NCI-H2171 (cell line): ENCODE data around the gene TMEM256.

ENCODE experiments used
- DNase-seq: peaks from one replicate; lab custom pipeline; 2025; lab: John Stamatoyannopoulos, UW

Gene TMEM256

DNA sequence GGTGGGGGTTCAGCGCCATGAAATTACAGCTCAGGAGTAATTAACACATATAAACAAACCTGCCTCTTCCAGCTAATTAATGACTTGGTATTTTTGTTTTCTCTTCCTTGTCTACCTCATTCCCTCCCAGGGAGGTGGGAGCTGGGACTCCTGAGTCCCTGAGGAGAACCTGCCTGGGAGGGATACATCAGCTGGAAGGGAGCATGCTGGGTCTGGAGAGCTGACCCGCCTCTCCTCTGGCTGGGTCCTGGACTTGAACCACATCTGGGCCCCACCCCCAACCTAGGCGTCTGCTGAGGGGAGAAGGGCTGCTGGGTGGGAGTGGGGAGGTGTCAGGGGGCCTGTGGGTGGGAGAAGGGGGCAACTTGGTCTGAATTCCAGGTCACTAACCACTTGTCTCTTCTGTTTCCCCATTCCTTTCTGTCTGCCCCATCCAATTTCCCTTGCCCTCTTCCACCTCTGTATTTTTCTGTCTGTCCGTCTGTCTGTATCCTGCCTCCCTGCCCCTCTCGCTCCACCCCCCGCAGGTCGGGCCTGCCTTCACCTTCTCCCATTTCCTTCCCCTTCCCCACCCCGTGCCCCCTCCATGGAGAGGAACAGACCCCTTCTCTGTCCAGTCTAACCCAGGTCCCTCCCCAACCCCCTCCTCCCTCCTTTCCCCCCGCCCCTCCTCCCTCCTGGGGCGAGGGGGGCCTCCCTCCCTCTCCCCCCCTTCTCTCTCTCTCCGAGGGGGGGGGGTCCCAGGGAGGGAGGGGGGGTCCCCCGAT is 3.8 kb upstream of the TMEM256 start, which contains the start of gene NLGN2:
TSS of gene NLGN2 (plus strand) at position 361 of the 767 bp plus-strand sequence. CDS start 411 bp downstream, outside the sequence.
- no peak for DNase-seq

GRCh38 chr17:7407082-7407481 is 3.2 kb upstream of the TMEM256 start:
- no peak for DNase-seq

DNA sequence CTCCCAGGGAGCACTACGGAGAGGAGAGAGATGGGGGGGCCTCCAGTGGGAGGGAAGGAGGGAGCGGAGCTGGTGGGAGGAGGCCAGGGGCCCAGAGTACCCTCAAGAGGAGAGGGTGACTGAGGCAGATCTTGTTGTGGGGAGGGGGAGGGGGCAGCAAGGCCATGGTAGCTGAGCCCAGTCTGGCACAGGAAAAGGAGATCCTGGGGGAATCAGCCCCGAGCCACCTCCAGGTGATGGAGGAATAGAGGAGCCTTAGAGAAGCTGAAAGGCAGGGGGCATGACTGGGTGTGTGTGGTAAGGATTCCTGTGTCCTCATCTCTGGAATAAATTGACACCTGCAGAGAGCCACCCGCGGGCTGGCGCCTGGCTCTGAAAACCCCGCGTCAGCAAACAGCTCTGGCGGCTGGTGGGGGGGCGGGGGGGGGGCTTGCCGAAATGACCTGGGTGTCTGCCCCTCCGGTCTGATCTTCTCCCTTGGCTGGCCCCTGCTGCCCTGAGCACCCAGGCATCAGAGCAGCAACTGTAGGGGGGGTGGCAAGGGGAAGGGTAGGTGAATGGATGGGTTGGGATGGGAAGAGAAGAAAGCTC is 2.4 kb upstream of the TMEM256 start:
- no peak for DNase-seq

DNA sequence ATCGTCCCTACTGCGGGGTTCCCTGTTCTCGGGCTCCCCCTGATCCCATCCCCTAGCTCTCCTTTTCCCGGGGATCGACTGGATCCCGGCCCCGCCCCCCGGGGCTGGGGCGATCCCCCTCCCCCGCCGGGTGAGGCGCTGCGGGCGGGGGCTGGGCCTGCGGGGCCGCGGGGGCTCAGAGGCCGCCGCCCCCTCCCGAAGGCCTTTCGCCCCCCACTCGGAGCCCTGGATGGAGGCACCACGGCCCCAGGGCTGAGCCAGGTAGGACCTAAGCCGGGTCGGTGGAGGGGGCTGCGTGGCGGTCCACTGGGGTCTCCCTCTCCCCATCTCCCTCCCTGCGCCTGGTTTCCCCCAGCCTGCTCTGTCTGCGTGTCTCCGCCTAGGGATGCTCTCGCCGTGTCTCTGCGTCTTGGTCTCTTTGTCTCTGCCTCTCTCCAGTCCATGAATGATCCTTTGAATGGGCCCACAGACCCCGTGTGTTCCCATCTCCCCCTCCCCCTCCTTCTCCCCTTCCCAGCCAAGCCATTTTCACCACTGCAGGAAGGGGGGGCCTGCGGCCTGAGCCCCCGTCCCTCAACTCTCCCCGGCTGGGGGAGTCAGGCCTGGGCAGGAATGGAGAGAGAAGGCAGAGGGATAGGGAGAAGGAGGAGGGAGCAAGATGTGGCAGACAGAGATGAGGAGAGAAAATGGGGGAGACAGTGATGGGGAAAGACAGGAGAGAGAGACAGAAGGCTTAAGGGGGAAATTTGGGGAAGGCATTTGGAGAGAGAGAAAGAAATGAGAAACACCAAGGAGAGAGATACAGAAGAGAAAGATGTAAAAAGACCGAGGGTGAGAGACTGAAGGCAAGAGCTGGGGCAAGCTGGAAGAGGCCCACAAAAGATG is 1.7 kb upstream of the TMEM256 start:
- no peak for DNase-seq

GRCh38 chr17:7404737-7405349 is 946 bp upstream of the TMEM256 start:
- DNase-seq: no peak

GRCh38 chr17:7403727-7403976 is 245 bp downstream of the TMEM256 start:
- no peak for DNase-seq

DNA sequence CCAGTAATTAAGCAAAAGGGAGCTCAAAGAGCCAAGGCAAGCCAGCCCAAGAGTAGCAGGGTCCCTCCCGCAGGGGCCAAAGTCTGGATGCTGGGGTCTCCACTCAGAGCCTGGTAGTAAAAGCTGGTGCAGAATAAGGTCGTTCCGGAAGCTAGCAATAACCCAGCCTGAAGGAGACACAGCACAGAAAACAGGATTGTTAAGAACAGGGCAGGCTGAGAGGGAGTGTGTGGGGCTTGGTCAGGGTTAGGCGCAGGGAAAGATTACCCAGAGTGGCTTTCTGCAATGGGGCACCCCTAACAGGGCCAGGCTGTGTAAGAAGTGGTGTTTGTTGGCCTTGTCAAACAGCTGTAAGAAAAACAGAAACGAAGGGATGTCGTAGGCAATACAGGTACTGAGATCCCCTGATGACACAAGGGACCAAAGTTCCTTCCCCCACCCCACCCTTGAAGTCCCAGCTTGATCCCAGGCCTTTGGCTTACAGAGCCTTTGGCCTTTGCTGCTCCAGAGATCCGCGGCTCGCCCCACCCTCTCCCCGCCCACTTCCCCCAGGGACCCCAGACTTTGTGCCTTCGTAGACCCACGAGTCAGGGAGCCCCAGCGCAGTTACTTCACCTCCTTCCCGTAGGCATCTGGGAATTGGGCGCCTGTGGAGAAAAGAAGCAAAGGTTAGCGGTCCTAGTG is 712 bp downstream of the TMEM256 start:
- no peak for DNase-seq

DNA sequence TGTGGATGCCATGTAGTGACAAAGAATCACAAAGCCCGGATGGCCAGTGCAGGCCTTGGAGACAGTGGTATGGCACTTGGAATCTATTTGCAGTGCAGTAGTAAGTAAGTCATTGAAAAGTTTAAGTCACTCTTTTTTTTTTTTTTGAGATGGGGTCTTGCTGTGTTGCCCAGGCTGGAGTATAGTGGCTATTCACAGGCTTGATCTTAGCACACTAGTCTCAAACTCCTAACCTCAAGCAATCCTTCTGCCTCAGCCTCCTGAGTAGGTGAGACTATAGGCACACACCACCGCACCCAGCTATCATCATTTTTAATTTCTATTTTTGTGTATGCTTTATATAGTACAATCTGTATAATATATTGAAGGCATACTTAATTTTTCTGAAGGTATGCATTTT is 5.3 kb downstream of the TMEM256 start:
- no peak for DNase-seq

- DNase-seq: no peak
Observed at GRCh38 chr17:7396147-7396546, 7.8 kb downstream of the TMEM256 start.

DNA sequence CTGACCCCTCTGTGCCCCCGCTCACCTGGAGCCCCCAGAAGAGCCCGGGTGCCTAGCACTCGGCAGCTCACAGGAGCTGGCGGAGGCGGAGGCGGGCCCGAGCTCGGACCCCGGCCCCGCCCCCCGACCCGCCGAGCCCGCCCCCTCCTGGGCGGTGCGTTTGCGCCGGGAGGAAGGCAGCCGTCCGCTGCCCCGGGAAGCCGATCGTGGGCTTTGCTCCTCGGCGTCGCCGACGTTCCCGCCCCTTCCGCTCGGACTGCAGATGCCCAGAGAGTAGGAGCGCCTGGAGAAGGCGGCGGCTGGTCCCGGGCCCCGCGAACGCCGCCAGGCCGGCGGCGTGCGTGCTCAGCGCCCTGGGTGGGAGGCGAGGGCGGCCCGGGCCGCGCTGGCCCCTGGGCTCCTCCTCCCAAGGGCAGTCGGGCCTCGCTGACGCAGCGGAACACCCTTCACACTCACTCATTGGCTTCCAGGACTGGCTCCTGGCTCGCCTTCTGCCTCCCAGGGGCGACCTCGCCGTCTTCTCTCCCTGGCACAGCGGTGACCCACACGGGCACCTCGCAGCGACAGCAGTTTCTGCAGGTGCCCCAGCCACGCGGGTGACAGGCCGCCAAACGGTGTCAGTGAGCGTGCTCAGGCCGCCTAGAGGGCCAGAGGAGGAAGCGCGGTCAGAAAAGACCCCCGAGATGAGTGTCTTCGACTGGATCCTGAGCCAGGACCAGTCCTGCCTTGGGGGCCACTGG is 9.3 kb downstream of the TMEM256 start, which contains the start of gene PLSCR3:
TSS of gene PLSCR3 (minus strand) at position 74 of the 740 bp plus-strand sequence. CDS start 415 bp downstream, outside the sequence.
- peak; percentile 81 for DNase-seq

GRCh38 chr17:7393613-7394451 is 10.1 kb downstream of the TMEM256 start:
- peak; percentile 66 for DNase-seq

DNA sequence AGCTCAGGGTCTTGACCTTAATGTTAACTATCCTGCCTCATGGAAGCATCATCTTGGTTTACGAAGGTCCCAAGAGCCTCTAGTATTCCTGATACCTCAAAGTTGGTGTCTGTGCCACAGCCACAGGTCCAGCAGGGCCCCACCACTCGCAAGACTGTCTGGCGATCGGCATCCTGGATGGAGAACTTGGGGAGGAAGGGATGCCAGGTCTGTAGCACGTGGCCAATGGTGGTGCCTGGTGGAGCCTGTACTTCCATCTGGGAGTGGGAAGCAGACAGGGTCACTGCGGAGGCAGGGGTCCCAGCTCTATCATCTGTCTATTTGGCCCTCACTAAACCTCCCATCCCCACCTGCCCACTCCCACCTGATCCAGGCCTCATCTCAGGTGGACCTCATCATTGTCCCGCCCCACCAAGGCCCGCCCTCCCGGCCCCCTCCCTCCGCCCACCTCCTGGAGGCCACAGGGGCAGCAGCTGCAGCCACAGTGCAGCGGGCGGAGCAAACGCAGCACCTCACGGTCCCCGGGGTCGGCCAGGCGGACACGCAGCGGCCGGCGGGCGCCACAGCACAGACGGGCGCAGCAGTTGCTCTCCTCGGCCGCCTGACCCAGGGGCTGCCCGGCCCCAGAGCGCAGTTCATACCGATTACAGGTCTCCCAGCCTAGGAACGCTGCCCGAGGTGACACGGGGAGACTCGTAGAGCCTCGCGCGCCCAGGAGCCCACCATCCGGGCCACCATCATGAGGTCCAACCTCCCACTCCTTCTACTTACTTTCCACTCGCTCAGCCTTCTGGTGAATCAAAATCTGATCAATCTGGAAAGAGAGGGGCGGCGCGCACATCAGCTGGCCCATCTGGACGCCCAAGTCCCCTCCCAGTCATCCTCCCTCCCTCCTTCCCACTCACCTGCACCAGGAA is 10.9 kb downstream of the TMEM256 start:
- DNase-seq: no peak

- DNase-seq: no peak
Observed at GRCh38 chr17:7391307-7391706, 12.6 kb downstream of the TMEM256 start.

DNA sequence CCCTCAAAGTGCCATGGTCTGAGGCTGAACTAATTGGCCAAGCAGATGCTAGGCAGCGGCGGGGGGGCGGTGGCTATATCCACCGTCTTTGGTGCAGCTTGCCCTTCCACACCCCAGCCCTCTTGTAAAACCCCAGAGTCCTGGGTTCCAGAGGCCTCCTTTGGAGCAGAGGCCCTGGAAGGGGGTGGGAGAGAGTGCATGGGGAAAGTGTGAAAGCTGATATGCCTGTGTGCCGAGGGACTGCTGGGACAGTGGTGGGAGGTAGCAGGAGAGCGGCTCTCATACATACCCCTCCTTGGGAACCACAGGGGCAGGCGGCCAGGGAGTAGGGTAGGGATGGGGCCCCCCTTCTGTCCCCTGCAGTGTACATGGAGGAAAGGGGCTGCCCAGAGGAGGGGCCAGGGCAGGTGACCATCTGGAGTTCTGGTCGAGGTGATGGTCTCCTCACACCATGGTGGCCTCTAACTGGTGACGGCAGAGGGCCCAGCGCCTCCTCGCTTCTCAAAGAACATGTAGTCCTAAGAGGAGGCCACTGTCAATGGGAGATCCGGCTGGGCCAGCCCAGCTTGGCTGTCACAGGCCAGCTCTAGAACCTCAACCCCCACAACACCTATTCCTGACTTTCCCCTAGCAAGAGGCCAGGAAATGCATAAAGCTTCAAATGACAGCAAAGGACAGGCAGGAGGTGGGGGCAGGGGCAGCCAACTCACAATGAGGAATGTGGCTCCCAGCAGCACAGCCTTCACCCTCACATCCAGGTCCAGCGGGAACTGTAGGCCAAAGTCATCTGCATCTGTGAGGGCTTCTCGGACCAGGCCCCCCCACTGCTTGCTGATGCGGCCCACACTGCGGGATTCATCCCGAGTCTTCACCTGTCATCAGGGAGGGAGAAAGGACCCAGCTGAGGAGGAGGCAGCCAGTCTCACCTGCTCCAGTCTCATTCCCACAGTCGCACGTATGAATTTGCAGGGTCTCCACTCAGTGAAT is 13.7 kb downstream of the TMEM256 start:
- no peak for DNase-seq

GRCh38 chr17:7388856-7389255 is 15.0 kb downstream of the TMEM256 start:
- no peak for DNase-seq

- no peak for DNase-seq
Observed at GRCh38 chr17:7384489-7385081, 19.3 kb downstream of the TMEM256 start.

DNA sequence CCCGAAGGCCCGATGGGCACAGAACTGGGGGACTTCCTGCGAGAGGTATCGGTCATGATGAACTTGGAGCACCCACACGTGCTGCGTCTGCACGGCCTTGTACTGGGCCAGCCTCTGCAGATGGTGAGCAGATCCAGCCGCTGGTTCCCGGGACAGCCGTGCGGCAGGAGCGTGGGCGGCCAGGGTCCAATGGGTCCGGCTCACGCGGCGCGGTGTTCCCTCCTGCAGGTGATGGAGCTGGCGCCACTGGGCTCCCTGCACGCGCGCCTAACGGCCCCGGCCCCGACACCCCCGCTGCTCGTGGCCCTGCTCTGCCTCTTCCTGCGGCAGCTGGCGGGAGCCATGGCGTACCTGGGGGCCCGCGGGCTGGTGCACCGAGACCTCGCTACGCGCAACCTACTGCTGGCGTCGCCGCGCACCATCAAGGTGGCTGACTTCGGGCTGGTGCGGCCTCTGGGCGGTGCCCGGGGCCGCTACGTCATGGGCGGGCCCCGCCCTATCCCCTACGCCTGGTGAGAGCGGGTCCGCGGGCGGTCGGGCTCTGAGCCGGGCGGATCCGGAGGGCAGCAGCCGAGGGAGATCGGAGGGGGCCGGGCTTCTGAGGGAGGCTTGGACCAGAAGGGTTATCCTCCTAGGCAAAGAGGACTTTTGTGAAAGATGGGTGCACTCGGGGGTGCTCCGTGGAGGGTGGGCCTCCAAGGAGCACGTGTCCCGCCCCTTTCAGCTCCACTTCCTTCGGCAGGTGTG is 20.0 kb downstream of the TMEM256 start:
- no peak for DNase-seq
